Measurements from ENCODE around the gene TMEM126B. TPM values are rescaled to one million over a fixed set of nuclear protein-coding genes. Genes with fewer than 3 reads are reported as not detected.

Gene TMEM126B
- total and polyA plus RNA-seq, 2 donors (not counting 1 experiment from before 2014, with no cell fraction given): 21.7 to 38.5 TPM

DNA sequence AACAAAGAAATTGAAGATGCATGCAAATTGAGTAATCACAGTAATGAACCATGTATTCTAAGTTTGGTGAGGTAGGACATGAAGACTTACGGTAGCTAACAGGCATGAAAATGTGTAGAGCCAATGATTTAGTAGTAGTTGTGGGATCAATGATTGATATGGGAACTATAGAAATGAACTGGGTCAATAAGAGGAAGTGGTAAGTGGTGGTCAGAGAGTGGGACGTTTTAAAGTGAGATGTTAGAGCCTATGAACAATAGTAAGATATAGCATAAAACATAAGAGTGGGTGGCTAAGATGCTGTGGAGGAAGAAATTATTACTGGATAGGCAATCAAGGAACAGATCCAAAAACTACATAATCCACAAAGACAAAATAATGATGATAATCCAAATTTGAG is 46.3 kb upstream of the TMEM126B start:
- Mint-ChIP-seq H3K27ac (no peak overlapping the region), H3K27me3 (peaks cover 3% of the 10 kb centered on the region), H3K4me3 (no peak overlapping the region), H3K4me1 (no peaks in the 10 kb centered on the region), H3K9me3 (ENCODE audit: insufficient read depth) (peaks cover 6% of the 10 kb centered on the region)
- Histone ChIP-seq H3K4me3 (ENCODE audit: control extremely low read depth in 1 of 5, extremely low read depth in 1 of 5, insufficient read depth in 1 of 5, low read depth in 2 of 5, low read length in 4 of 5) (no peak overlapping the region), H3K27me3 (replicated peaks in 1 of 4; ENCODE audit: control extremely low read depth in 1 of 4, control insufficient read depth in 3 of 4, insufficient read depth in 4 of 4, low read length in 3 of 4) (no peaks in the 10 kb centered on the region), H3K9me3 (ENCODE audit: control extremely low read depth in 1 of 3, control insufficient read depth in 2 of 3, insufficient read depth in 1 of 3, low read length in 2 of 3) (no peaks in the 10 kb centered on the region), H3K79me2 (ENCODE audit: control insufficient read depth, insufficient read depth, low read length) (no peaks in the 10 kb centered on the region), H4K20me1 (ENCODE audit: control insufficient read depth, insufficient read depth, low read length, poor library complexity, severe bottlenecking) (no peaks in the 10 kb centered on the region), H3K4me2 (replicated peaks; ENCODE audit: low read depth, low read length, poor library complexity, severe bottlenecking) (no peak overlapping the region), H2AFZ (ENCODE audit: insufficient read depth, low read depth, low read length, poor library complexity, severe bottlenecking) (no peak overlapping the region), H3K36me3 (replicated peaks in 1 of 2; ENCODE audit: control extremely low read depth in 1 of 2, control insufficient read depth in 1 of 2, extremely low read depth in 1 of 2, insufficient read depth in 2 of 2, low read length in 1 of 2) (no peaks in the 10 kb centered on the region), H3K4me1 (ENCODE audit: control insufficient read depth in 2 of 2, insufficient read depth in 2 of 2, low read length in 2 of 2) (no peaks in the 10 kb centered on the region), H3K9ac (ENCODE audit: low read length) (no peak overlapping the region), H3K27ac (ENCODE audit: low read length in 2 of 2) (no peak overlapping the region)
- CTCF ChIA-PET: no interaction called here
- 82% methylated on average over 1 of the region's 2 CpGs for WGBS (ENCODE audit: insufficient coverage)
- no peak for TF ChIP-seq EZH2 (IDR thresholded peaks at IDR 0.05; ENCODE audit: borderline replicate concordance, insufficient read depth, low read depth, low read length, poor library complexity, severe bottlenecking)
- TF ChIP-seq, protein P1, sequence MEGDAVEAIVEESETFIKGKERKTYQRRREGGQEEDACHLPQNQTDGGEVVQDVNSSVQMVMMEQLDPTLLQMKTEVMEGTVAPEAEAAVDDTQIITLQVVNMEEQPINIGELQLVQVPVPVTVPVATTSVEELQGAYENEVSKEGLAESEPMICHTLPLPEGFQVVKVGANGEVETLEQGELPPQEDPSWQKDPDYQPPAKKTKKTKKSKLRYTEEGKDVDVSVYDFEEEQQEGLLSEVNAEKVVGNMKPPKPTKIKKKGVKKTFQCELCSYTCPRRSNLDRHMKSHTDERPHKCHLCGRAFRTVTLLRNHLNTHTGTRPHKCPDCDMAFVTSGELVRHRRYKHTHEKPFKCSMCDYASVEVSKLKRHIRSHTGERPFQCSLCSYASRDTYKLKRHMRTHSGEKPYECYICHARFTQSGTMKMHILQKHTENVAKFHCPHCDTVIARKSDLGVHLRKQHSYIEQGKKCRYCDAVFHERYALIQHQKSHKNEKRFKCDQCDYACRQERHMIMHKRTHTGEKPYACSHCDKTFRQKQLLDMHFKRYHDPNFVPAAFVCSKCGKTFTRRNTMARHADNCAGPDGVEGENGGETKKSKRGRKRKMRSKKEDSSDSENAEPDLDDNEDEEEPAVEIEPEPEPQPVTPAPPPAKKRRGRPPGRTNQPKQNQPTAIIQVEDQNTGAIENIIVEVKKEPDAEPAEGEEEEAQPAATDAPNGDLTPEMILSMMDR (IDR thresholded peaks at IDR 0.05): no peak
- POLR2A ChIA-PET: no interaction called here
- ATAC-seq (ENCODE audit: low read depth): no peak
- intact Hi-C loops (cut with micrococcal nuclease): no loop called here
- no peak for DNase-seq

DNA sequence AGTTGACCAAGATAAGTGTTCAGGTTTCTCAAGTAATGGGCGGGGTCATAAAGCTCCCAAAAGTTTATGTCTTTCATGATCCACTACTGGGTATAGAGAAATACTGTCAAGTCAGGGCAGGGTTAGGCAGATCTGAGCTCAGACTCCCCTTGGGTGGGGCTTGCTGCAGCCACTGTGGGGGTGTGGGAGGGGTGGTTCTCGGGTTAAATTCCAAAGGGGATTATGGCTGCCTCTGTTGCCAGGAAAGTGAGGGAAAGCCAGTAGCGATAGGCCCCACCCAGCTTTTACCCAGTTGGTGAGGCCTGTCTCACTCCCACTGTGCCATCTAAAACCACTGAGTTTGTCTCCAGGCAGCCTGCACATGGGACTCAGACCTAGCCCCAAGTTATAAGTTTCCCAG is 39.0 kb upstream of the TMEM126B start:
- peaks cover 9% of the 10 kb centered on the region for H3K27me3 Mint-ChIP-seq
- POLR2A ChIA-PET: no interaction called here

More for the DNA sequence above, 39.0 kb upstream of the TMEM126B start:
- Histone ChIP-seq H3K4me3 (ENCODE audit: control extremely low read depth in 1 of 5, extremely low read depth in 1 of 5, insufficient read depth in 1 of 5, low read depth in 2 of 5, low read length in 4 of 5) (no peak overlapping the region), H3K9ac (ENCODE audit: low read length) (no peak overlapping the region), H2AFZ (ENCODE audit: insufficient read depth, low read depth, low read length, poor library complexity, severe bottlenecking) (no peak overlapping the region), H3K9me3 (ENCODE audit: control extremely low read depth in 1 of 3, control insufficient read depth in 2 of 3, insufficient read depth in 1 of 3, low read length in 2 of 3) (peaks cover 0 to 1% (median 0%) of the 10 kb centered on the region in 3 donors), H3K4me2 (replicated peaks; ENCODE audit: low read depth, low read length, poor library complexity, severe bottlenecking) (no peak overlapping the region), H3K27me3 (replicated peaks in 1 of 4; ENCODE audit: control extremely low read depth in 1 of 4, control insufficient read depth in 3 of 4, insufficient read depth in 4 of 4, low read length in 3 of 4) (no peaks in the 10 kb centered on the region), H4K20me1 (ENCODE audit: control insufficient read depth, insufficient read depth, low read length, poor library complexity, severe bottlenecking) (no peaks in the 10 kb centered on the region), H3K4me1 (ENCODE audit: control insufficient read depth in 2 of 2, insufficient read depth in 2 of 2, low read length in 2 of 2) (no peaks in the 10 kb centered on the region), H3K27ac (ENCODE audit: low read length in 2 of 2) (no peak overlapping the region), H3K36me3 (replicated peaks in 1 of 2; ENCODE audit: control extremely low read depth in 1 of 2, control insufficient read depth in 1 of 2, extremely low read depth in 1 of 2, insufficient read depth in 2 of 2, low read length in 1 of 2) (no peaks in the 10 kb centered on the region), H3K79me2 (ENCODE audit: control insufficient read depth, insufficient read depth, low read length) (no peaks in the 10 kb centered on the region)
- TF ChIP-seq, protein P1 (IDR thresholded peaks at IDR 0.05): no peak
- TF ChIP-seq EZH2 (IDR thresholded peaks at IDR 0.05; ENCODE audit: borderline replicate concordance, insufficient read depth, low read depth, low read length, poor library complexity, severe bottlenecking): no peak
- 92% methylated on average over 2 of the region's 3 CpGs for WGBS (ENCODE audit: insufficient coverage)
- Mint-ChIP-seq H3K9me3 (ENCODE audit: insufficient read depth) (peaks cover 3% of the 10 kb centered on the region), H3K27ac (no peak overlapping the region), H3K4me1 (no peaks in the 10 kb centered on the region), H3K4me3 (no peak overlapping the region)
- DNase-seq: no peak
- CTCF ChIA-PET: interaction anchor here (0.6 to 4.5 kb wide), 7 partner anchors 13 to 1204 kb away, joined by 3 to 74 read pairs (median 5); no protein-coding TSS in a partner anchor
- intact Hi-C loops (cut with micrococcal nuclease): no loop called here
- ATAC-seq (ENCODE audit: low read depth): no peak

Data from B cell (primary cell).